K562 (cell line): ENCODE data around the gene LRRIQ4. TPM values are rescaled to one million over a fixed set of nuclear protein-coding genes. Genes with fewer than 3 reads are reported as not detected.

ENCODE experiments used
- GABPB2 ChIP-seq: fragments of 250-450 bp; sonication (Bioruptor Pico); conservative IDR thresholded peaks from 2 replicates; pipeline ENCODE4 v1.5.1; 2021; ENCODE audit warnings: mild to moderate bottlenecking
- HDGF ChIP-seq: fragments of 450-650 bp; IDR thresholded peaks from 2 replicates; pipeline ENCODE4 v1.6.1; 2016
- JUND ChIP-seq, 2 experiments: IDR thresholded peaks; 2 replicates in 1 of 2; 3 replicates in 1 of 2; pipeline ENCODE4 v1.6.1; 2011; ENCODE audit warnings: borderline replicate concordance in 2 of 2, low read depth in 2 of 2, low read length in 2 of 2, improper control_type of control experiment in 1 of 2, missing biosample characterization in 1 of 2, missing genetic modification characterization in 1 of 2, missing genetic modification reagents in 1 of 2
- KLF6 ChIP-seq: fragments of 250-450 bp; sonication (Bioruptor Pico); IDR thresholded peaks from 2 replicates; pipeline ENCODE4 v1.4.0; 2020; ENCODE audit warnings: mild to moderate bottlenecking, moderate library complexity, borderline replicate concordance
- MLLT1 ChIP-seq, 2 experiments: fragments of 450-650 bp; IDR thresholded peaks; 2 replicates each; pipeline ENCODE4 v1.6.1; 2016
- MLX ChIP-seq, 2 experiments: fragments of 450-650 bp in 1 of 2; sonication (generic) in 1 of 2; formaldehyde crosslinking; conservative IDR thresholded peaks; 2 replicates each; pipeline versions ENCODE4 v1.4.0 to v1.8.1; 2020 to 2022; ENCODE audit warnings: mild to moderate bottlenecking in 1 of 2, missing genetic modification reagents in 1 of 2
- PREB ChIP-seq: sonication (generic); formaldehyde crosslinking; IDR thresholded peaks from 2 replicates; pipeline ENCODE4 v1.8.1; 2023; ENCODE audit warnings: mild to moderate bottlenecking, missing genetic modification reagents
- TAF9B ChIP-seq: fragments of 450-650 bp; IDR thresholded peaks from 2 replicates; pipeline ENCODE4 v1.6.1; 2018; ENCODE audit warnings: mild to moderate bottlenecking; ENCODE audit not compliant: partially characterized antibody
- THRAP3 ChIP-seq: fragments of 450-650 bp; IDR thresholded peaks from 2 replicates; pipeline ENCODE4 v1.6.1; 2016; ENCODE audit warnings: mild to moderate bottlenecking, inconsistent platforms, borderline replicate concordance
- TRIM24 ChIP-seq, 2 experiments: fragments of 450-650 bp; IDR thresholded peaks; 2 replicates each; pipeline ENCODE4 v1.6.1; 2016
- TSC22D4 ChIP-seq: fragments of 450-650 bp; IDR thresholded peaks from 2 replicates; pipeline ENCODE4 v1.6.1; 2016; ENCODE audit warnings: missing genetic modification characterization, missing biosample characterization, control low read depth
- U2AF2 ChIP-seq: fragments of 200-400 bp; formaldehyde crosslinking; optimal IDR thresholded peaks from 2 replicates; pipeline ENCODE3; 2017; ENCODE audit warnings: low read depth, mild to moderate bottlenecking, low read length
- ZNF121 ChIP-seq: sonication (generic); formaldehyde crosslinking; conservative IDR thresholded peaks from 2 replicates; pipeline ENCODE4 v1.8.0; 2022; ENCODE audit warnings: missing genetic modification reagents
- ZNF217 ChIP-seq: sonication (generic); formaldehyde crosslinking; IDR thresholded peaks from 2 replicates; pipeline ENCODE4 v1.8.0; 2022; ENCODE audit warnings: mild to moderate bottlenecking, missing genetic modification reagents
- ZNF232 ChIP-seq: sonication (generic); formaldehyde crosslinking; IDR thresholded peaks from 2 replicates; pipeline ENCODE4 v1.8.0; 2022; ENCODE audit warnings: mild to moderate bottlenecking, missing genetic modification reagents
- ZNF3 ChIP-seq: fragments of 250-450 bp; sonication (Bioruptor Pico); IDR thresholded peaks from 2 replicates; pipeline ENCODE4 v1.5.0; 2021; ENCODE audit warnings: mild to moderate bottlenecking, moderate library complexity
- ZNF407 ChIP-seq: fragments of 450-650 bp; IDR thresholded peaks from 2 replicates; pipeline ENCODE4 v1.6.1; 2016; ENCODE audit warnings: low read depth
- polyA plus RNA-seq, 8 experiments: library from polyadenylated mRNA; depleted of rRNA in 4 of 8; stranded (reverse) in 5 of 8; unstranded in 3 of 8; fragments of >200 nt; fragmentation: Nextera tagmentation in 2 of 8; fragmentation: Illumina TruSeq in 1 of 8; extraction: Ambion mirVana in 2 of 8; extraction: Trizol in 1 of 8; gene quantifications; 2 replicates each; pipeline versions ENCODE4 v1.2.1 to v1.2.3, GENCODE V29; 2011 to 2014; ENCODE audit warnings: inconsistent platforms in 1 of 8, missing spikeins in 1 of 8
- total RNA-seq, 7 experiments: library from RNA; depleted of rRNA in 6 of 7; stranded (reverse); fragments of >200 nt in 6 of 7; fragmentation: Illumina TruSeq in 2 of 7; extraction: Trizol in 2 of 7; gene quantifications; 2 replicates each; pipeline versions ENCODE4 v1.2.1 to v1.2.3, GENCODE V29; 2011 to 2021; ENCODE audit warnings: low replicate concordance in 1 of 7

The LRRIQ4 gene
- total and polyA plus RNA-seq, 9 of the 15 experiments (the other 6 are each of a cell fraction or from before 2014, with no cell fraction given): not detected

- no peak for TF ChIP-seq TSC22D4
- no peak for TF ChIP-seq ZNF232 (CRISPR knock-in tag)
- TF ChIP-seq ZNF217 (CRISPR knock-in tag): no peak
- TF ChIP-seq U2AF2: no peak
- TF ChIP-seq MLX (CRISPR knock-in tag; conservative IDR thresholded peaks at IDR 0.05): no peak
- TF ChIP-seq TAF9B: no peak
- TF ChIP-seq PREB (CRISPR knock-in tag): no peak
- no peak for TF ChIP-seq ZNF407
- TF ChIP-seq MLLT1 (IDR thresholded peaks at IDR 0.05): no peak
- no peak for TF ChIP-seq THRAP3
- TF ChIP-seq HDGF: no peak
- TF ChIP-seq KLF6 (CRISPR knock-in tag): no peak
- TF ChIP-seq TRIM24 (IDR thresholded peaks at IDR 0.05): peak; percentile 79 to 81
- no peak for TF ChIP-seq GABPB2 (CRISPR knock-in tag)
- no peak for TF ChIP-seq ZNF121
- no peak for TF ChIP-seq ZNF3 (CRISPR knock-in tag)
- TF ChIP-seq JUND (IDR thresholded peaks at IDR 0.05; ENCODE audit: borderline replicate concordance, low read depth, low read length): no peak
- TF ChIP-seq JUND (tag; IDR thresholded peaks at IDR 0.05; ENCODE audit: borderline replicate concordance, low read depth, low read length): peak; percentile 52; the same call in 1 of the 3 replicates
These were observed 31.3 kb upstream of the LRRIQ4 start (continued) for GRCh38 chr3:169781209-169781855.
